ENCODE results near the gene CDKL4. TPM values are rescaled to one million over a fixed set of nuclear protein-coding genes. Genes with fewer than 3 reads are reported as not detected.

The CDKL4 gene
- total and polyA plus RNA-seq, 2 of the 13 experiments (the other 11 are each of a cell fraction or from before 2014, with no cell fraction given): 0.29 to 0.50 TPM

DNA sequence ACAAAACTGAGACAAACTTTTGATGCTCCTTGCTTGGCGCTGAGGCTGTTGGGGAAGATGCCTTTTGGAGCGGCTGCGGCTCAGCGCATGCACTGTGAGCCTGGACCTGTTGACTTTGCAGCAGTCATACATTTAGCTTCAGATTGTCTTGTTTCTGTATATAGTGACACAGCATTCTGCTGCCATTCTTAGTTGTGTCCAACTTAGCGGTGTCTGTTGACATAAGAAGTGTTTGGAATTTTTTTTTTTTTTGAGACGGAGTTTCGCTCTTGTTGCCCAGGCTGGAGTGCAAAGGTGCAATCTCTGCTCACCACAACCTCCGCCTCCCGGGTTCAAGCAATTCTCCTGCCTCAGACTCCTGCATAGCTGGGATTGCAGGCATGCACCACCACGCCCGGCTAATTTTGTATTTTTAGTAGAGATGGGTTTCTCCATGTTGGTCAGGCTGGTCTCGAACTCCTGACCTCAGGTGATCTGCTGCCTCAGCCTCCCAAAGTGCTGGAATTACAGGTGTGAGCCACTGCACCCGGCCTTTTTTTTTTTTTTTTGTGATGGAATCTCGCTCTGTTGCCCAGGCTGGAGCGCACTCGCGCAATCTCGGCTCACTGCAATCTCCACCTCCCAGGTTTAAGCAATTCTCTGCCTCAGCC is 105.5 kb downstream of the CDKL4 start (continued):
- TF ChIP-seq, protein P1, sequence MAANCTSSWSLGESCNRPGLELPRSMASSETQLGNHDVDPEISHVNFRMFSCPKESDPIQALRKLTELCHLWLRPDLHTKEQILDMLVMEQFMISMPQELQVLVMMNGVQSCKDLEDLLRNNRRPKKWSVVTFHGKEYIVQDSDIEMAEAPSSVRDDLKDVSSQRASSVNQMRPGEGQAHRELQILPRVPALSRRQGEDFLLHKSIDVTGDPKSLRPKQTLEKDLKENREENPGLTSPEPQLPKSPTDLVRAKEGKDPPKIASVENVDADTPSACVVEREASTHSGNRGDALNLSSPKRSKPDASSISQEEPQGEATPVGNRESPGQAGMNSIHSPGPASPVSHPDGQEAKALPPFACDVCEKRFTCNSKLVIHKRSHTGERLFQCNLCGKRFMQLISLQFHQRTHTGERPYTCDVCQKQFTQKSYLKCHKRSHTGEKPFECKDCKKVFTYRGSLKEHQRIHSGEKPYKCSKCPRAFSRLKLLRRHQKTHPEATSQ (CRISPR knock-in tag; IDR thresholded peaks at IDR 0.05; ENCODE audit: borderline replicate concordance): peak; percentile 32; the same call in 1 of the 2 replicates
- TF ChIP-seq TCF7 (IDR thresholded peaks at IDR 0.05; ENCODE audit: low read depth) (peak; percentile 60), ZNF350 (CRISPR knock-in tag; IDR thresholded peaks at IDR 0.05; ENCODE audit: borderline replicate concordance, low read depth) (peak; percentile 61; the same call in 1 of the 2 replicates), NR2F2 (IDR thresholded peaks at IDR 0.05; ENCODE audit: borderline replicate concordance, low read depth) (peak; percentile 39; the same call in 1 of the 2 replicates), ESRRA (CRISPR knock-in tag; IDR thresholded peaks at IDR 0.05; ENCODE audit: low read depth) (0 out of 2 replicates have a peak, but pooled peaks have one; percentile 42), POGZ (CRISPR knock-in tag; IDR thresholded peaks at IDR 0.05) (peak; percentile 37), KAT8 (CRISPR knock-in tag; IDR thresholded peaks at IDR 0.05) (peak; percentile 74), CBX5 (CRISPR knock-in tag; IDR thresholded peaks at IDR 0.05; ENCODE audit: borderline replicate concordance) (peak; percentile 10; the same call in 1 of the 2 replicates), NFE2L2 (IDR thresholded peaks at IDR 0.05; ENCODE audit: low read length) (peak; percentile 95), NR2C2 (CRISPR knock-in tag; IDR thresholded peaks at IDR 0.05; ENCODE audit: borderline replicate concordance) (peak; percentile 45; the same call in 1 of the 2 replicates), HMG20B (CRISPR knock-in tag; conservative IDR thresholded peaks at IDR 0.05) (peak; percentile 72; the same call in 1 of the 2 replicates), THAP11 (CRISPR knock-in tag; IDR thresholded peaks at IDR 0.05) (peak; percentile 49; the same call in 1 of the 2 replicates), MAF1 (CRISPR knock-in tag; IDR thresholded peaks at IDR 0.05; ENCODE audit: borderline replicate concordance) (0 out of 2 replicates have a peak, but pooled peaks have one; percentile 65), DPF2 (CRISPR knock-in tag; IDR thresholded peaks at IDR 0.05; ENCODE audit: borderline replicate concordance, low read depth) (peak; percentile 76)
- TF ChIP-seq, protein P2, sequence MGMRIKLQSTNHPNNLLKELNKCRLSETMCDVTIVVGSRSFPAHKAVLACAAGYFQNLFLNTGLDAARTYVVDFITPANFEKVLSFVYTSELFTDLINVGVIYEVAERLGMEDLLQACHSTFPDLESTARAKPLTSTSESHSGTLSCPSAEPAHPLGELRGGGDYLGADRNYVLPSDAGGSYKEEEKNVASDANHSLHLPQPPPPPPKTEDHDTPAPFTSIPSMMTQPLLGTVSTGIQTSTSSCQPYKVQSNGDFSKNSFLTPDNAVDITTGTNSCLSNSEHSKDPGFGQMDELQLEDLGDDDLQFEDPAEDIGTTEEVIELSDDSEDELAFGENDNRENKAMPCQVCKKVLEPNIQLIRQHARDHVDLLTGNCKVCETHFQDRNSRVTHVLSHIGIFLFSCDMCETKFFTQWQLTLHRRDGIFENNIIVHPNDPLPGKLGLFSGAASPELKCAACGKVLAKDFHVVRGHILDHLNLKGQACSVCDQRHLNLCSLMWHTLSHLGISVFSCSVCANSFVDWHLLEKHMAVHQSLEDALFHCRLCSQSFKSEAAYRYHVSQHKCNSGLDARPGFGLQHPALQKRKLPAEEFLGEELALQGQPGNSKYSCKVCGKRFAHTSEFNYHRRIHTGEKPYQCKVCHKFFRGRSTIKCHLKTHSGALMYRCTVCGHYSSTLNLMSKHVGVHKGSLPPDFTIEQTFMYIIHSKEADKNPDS (CRISPR knock-in tag; IDR thresholded peaks at IDR 0.05): 0 out of 2 replicates have a peak, but pooled peaks have one; percentile 60
- TF ChIP-seq, protein P3, sequence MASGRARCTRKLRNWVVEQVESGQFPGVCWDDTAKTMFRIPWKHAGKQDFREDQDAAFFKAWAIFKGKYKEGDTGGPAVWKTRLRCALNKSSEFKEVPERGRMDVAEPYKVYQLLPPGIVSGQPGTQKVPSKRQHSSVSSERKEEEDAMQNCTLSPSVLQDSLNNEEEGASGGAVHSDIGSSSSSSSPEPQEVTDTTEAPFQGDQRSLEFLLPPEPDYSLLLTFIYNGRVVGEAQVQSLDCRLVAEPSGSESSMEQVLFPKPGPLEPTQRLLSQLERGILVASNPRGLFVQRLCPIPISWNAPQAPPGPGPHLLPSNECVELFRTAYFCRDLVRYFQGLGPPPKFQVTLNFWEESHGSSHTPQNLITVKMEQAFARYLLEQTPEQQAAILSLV (CRISPR knock-in tag; IDR thresholded peaks at IDR 0.05; ENCODE audit: borderline replicate concordance): 0 out of 2 replicates have a peak, but pooled peaks have one; percentile 44
- TF ChIP-seq, protein P4, sequence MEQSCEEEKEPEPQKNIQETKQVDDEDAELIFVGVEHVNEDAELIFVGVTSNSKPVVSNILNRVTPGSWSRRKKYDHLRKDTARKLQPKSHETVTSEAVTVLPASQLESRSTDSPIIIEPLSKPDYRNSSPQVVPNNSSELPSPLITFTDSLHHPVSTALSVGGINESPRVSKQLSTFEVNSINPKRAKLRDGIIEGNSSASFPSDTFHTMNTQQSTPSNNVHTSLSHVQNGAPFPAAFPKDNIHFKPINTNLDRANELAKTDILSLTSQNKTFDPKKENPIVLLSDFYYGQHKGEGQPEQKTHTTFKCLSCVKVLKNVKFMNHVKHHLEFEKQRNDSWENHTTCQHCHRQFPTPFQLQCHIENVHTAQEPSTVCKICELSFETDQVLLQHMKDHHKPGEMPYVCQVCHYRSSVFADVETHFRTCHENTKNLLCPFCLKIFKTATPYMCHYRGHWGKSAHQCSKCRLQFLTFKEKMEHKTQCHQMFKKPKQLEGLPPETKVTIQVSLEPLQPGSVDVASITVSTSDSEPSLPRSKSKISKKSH (CRISPR knock-in tag; IDR thresholded peaks at IDR 0.05; ENCODE audit: borderline replicate concordance): 0 out of 2 replicates have a peak, but pooled peaks have one; percentile 28
- TF ChIP-seq, protein P5, sequence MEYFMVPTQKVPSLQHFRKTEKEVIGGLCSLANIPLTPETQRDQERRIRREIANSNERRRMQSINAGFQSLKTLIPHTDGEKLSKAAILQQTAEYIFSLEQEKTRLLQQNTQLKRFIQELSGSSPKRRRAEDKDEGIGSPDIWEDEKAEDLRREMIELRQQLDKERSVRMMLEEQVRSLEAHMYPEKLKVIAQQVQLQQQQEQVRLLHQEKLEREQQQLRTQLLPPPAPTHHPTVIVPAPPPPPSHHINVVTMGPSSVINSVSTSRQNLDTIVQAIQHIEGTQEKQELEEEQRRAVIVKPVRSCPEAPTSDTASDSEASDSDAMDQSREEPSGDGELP (IDR thresholded peaks at IDR 0.05; ENCODE audit: borderline replicate concordance, low read depth): peak; percentile 23; the same call in 1 of the 2 replicates
- TF ChIP-seq, protein P6, sequence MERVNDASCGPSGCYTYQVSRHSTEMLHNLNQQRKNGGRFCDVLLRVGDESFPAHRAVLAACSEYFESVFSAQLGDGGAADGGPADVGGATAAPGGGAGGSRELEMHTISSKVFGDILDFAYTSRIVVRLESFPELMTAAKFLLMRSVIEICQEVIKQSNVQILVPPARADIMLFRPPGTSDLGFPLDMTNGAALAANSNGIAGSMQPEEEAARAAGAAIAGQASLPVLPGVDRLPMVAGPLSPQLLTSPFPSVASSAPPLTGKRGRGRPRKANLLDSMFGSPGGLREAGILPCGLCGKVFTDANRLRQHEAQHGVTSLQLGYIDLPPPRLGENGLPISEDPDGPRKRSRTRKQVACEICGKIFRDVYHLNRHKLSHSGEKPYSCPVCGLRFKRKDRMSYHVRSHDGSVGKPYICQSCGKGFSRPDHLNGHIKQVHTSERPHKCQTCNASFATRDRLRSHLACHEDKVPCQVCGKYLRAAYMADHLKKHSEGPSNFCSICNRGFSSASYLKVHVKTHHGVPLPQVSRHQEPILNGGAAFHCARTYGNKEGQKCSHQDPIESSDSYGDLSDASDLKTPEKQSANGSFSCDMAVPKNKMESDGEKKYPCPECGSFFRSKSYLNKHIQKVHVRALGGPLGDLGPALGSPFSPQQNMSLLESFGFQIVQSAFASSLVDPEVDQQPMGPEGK (CRISPR knock-in tag; IDR thresholded peaks at IDR 0.05): peak; percentile 48; the same call in 1 of the 2 replicates

Measured in HepG2 (cell line).